Gastrocnemius medialis (tissue), 4 donors: Measurements from ENCODE around the gene SPOCD1. TPM values are rescaled to one million over a fixed set of nuclear protein-coding genes. Genes with fewer than 3 reads are reported as not detected.

Experiments used
- ATAC-seq, 2 donors: fragments of 150-250 bp; one replicate each; pipeline ENCODE4 v1.9.1; 2016
- DNase-seq, 2 donors: peaks; one replicate each; pipeline ENCODE4 v3.0.0-alpha.2; 2019
- H3K27ac ChIP-seq, 4 donors: fragments of 200-600 bp; sonication (generic); 1 replicate in 1 of 4; 2 replicates in 3 of 4; pipeline ENCODE4 v1.5.1; 2016 to 2018; ENCODE audit warnings: mild to moderate bottlenecking in 2 of 4, moderate library complexity in 1 of 4
- H3K27me3 ChIP-seq, 3 donors: fragments of 200-600 bp; sonication (generic) in 2 of 3; 1 replicate in 1 of 3; 2 replicates in 2 of 3; pipeline versions ENCODE4 v1.5.1 to v1.6.0; 2016 to 2019; ENCODE audit warnings: mild to moderate bottlenecking in 1 of 3, moderate library complexity in 1 of 3
- H3K36me3 ChIP-seq, 2 donors: fragments of 200-600 bp; sonication (generic) in 1 of 2; one replicate each; pipeline ENCODE4 v1.5.1; 2017 to 2018
- H3K4me1 ChIP-seq, 2 donors: fragments of 200-600 bp; sonication (generic) in 1 of 2; one replicate each; pipeline ENCODE4 v1.5.1; 2016 to 2017; ENCODE audit warnings: mild to moderate bottlenecking in 2 of 2
- H3K4me3 ChIP-seq, 4 donors: fragments of 200-600 bp; sonication (generic) in 3 of 4; 1 replicate in 1 of 4; 2 replicates in 3 of 4; pipeline ENCODE4 v1.5.1; 2016 to 2019; ENCODE audit warnings: mild to moderate bottlenecking in 2 of 4
- H3K9me3 ChIP-seq, 3 donors: fragments of 200-600 bp; sonication (generic) in 2 of 3; 1 replicate in 1 of 3; 2 replicates in 2 of 3; pipeline ENCODE4 v1.5.1; 2016 to 2019
- CTCF ChIP-seq, 5 experiments: fragments of 450-650 bp in 3 of 5; fragments of 200-600 bp in 2 of 5; sonication (generic) in 2 of 5; IDR thresholded peaks in 4 of 5; conservative IDR thresholded peaks in 1 of 5; 1 replicate in 4 of 5; 2 replicates in 1 of 5; pipeline ENCODE4 v1.5.1; 2016 to 2019; ENCODE audit warnings: antibody characterized with exemption in 5 of 5, mild to moderate bottlenecking in 3 of 5, moderate library complexity in 3 of 5
- POLR2A ChIP-seq, 2 donors: fragments of 450-650 bp; IDR thresholded peaks; one replicate each; pipeline ENCODE4 v1.6.1; 2017; ENCODE audit warnings: antibody characterized with exemption in 2 of 2, mild to moderate bottlenecking in 2 of 2, moderate library complexity in 2 of 2
- in situ Hi-C, 4 donors: fragments of 200-750 bp; cut with MboI; loops; one replicate each; pipeline versions ENCODE4 v1.15.0 to v1.8.0; 2017; ENCODE audit warnings: low sequenced_read_pairs in 4 of 4
- intact Hi-C: fragments of 100-400 bp; cut with DNase I; formaldehyde crosslinking; loops from one replicate; pipeline ENCODE4 v1.15.1; 2023; ENCODE audit warnings: low total_unique reads
- total RNA-seq, 4 donors: library from RNA; depleted of rRNA; stranded (reverse); fragments of >200 nt; gene quantifications; one replicate each; pipeline versions ENCODE4 v1.1.0 to v1.2.3, GENCODE V29; 2016

SPOCD1 gene
- total RNA-seq, 4 donors from 2014 or later: not detected

DNA sequence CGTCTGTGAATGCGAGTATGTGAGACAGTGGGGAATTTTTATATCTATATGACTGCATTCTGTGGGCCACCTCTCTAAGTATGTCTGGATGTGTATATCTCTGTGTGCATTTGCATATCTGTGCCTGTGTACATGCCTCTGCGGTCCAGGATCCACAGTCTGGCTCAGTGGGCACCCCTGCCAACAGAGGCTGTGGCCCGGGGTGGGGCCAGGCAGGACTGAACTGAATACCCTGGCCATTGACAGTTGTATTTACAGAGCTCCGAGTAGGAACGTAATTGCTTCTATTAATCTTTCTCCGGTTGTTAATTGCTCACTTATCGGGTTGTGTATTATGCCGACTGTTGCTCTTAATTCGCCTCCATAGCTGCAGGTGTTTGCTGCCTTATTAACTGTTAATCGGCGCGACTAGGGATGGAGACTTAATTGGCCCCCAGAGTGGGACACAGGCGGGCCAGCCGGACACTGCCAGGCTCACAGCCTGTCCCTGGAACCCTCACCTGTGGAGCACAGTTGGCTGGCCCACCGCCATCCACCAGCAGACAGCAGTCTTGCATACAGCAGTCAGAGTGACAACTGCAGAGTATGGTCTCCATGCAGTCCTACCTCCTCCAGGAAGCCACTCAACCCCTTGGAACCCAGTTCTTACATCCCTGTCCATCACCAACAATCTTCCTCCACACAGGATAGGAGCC, 29.3 kb downstream of the SPOCD1 start:
- Histone ChIP-seq H3K4me3 (no peak overlapping the region), H3K36me3 (no peaks in the 10 kb centered on the region), H3K27me3 (no peaks in the 10 kb centered on the region), H3K9me3 (no peaks in the 10 kb centered on the region), H3K27ac (no peak overlapping the region), H3K4me1 (peaks cover 2 to 8% of the 10 kb centered on the region in 2 donors)
- DNase-seq (no peak), ATAC-seq (no peak)
- intact Hi-C loops (no loop called here), in situ Hi-C loops (loop anchor here (5.0 to 25.0 kb wide), 4 partner anchors 122 to 224 kb away; no protein-coding TSS in a partner anchor)
- no peak for TF ChIP-seq CTCF (IDR thresholded peaks at IDR 0.05 in 4 of 5, conservative IDR thresholded peaks at IDR 0.05 in 1 of 5)
- TF ChIP-seq POLR2A (IDR thresholded peaks at IDR 0.05): no peak

GRCh38 chr1:31785947-31786290, 29.9 kb downstream of the SPOCD1 start:
- Histone ChIP-seq H3K27ac (no peak overlapping the region), H3K4me3 (no peak overlapping the region), H3K36me3 (no peaks in the 10 kb centered on the region), H3K27me3 (no peaks in the 10 kb centered on the region), H3K9me3 (no peaks in the 10 kb centered on the region), H3K4me1 (peaks cover 2 to 8% of the 10 kb centered on the region in 2 donors)
- intact Hi-C loops: no loop called here
- no peak for ATAC-seq
- TF ChIP-seq CTCF (IDR thresholded peaks at IDR 0.05 in 4 of 5, conservative IDR thresholded peaks at IDR 0.05 in 1 of 5) (no peak), POLR2A (IDR thresholded peaks at IDR 0.05) (no peak)
- in situ Hi-C loops: loop anchor here (5.0 to 25.0 kb wide), 4 partner anchors 121 to 224 kb away; no protein-coding TSS in a partner anchor
- DNase-seq: no peak

- ATAC-seq (no peak), DNase-seq (no peak)
- TF ChIP-seq CTCF (IDR thresholded peaks at IDR 0.05 in 4 of 5, conservative IDR thresholded peaks at IDR 0.05 in 1 of 5) (no peak), POLR2A (IDR thresholded peaks at IDR 0.05) (no peak)
- Histone ChIP-seq H3K4me1 (peaks cover 2 to 8% of the 10 kb centered on the region in 2 donors), H3K4me3 (no peak overlapping the region), H3K27ac (no peak overlapping the region), H3K27me3 (no peaks in the 10 kb centered on the region), H3K9me3 (no peaks in the 10 kb centered on the region), H3K36me3 (no peaks in the 10 kb centered on the region)
- in situ Hi-C loops: loop anchor here (5.0 to 25.0 kb wide), 4 partner anchors 120 to 223 kb away; no protein-coding TSS in a partner anchor
- intact Hi-C loops: no loop called here
Observed at GRCh38 chr1:31785020-31785946, 30.5 kb downstream of the SPOCD1 start.

DNA sequence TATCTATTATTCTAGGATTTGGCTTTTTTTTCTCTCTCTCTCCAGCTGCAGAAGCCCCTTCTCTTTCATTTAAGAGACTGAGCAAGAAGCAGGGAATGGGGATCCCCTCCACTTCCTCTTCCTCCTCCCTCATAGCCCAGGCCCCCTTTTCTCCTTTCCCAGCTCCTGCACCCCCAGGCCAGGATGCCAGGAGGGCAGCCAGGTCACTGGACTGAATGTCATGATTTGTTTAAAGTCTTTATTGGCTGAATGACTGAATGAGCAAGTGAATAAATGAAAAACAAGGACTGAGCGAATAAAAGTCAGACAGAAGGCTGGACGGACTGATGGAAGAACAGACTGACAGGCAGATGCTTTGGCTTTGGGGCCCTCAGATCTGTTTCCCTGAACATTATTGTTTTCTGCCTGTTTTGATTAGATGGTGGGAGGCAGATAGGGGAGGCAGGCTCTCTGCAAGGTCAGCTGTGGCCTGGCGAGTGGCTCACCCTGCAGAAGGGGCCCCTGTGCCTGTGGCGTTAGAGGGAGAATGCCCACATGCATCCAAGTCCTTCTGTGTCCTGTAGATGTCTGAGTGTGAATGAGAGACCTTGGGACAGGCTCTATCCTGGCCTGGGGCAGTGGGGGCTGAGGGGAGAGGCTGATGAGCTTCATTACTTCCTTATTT, 31.3 kb downstream of the SPOCD1 start:
- intact Hi-C loops (no loop called here), in situ Hi-C loops (loop anchor here (5.0 to 25.0 kb wide), 5 partner anchors 117 to 222 kb away; no protein-coding TSS in a partner anchor)
- Histone ChIP-seq H3K9me3 (no peaks in the 10 kb centered on the region), H3K36me3 (no peaks in the 10 kb centered on the region), H3K27ac (no peak overlapping the region), H3K4me1 (peaks cover 2 to 8% of the 10 kb centered on the region in 2 donors), H3K4me3 (no peak overlapping the region), H3K27me3 (no peaks in the 10 kb centered on the region)
- DNase-seq (peak in 1 of 2 donors; percentile 4), ATAC-seq (no peak)
- TF ChIP-seq POLR2A (IDR thresholded peaks at IDR 0.05) (no peak), CTCF (IDR thresholded peaks at IDR 0.05 in 4 of 5, conservative IDR thresholded peaks at IDR 0.05 in 1 of 5) (no peak)
